Psoas muscle (tissue), 8 donors: ENCODE results near the gene LDAF1. TPM values are rescaled to one million over a fixed set of nuclear protein-coding genes. Genes with fewer than 3 reads are reported as not detected.

ENCODE experiments used
- ATAC-seq, 4 donors: fragments of 200-7000 bp; cut with Tn5 transposase; one replicate each; pipeline ENCODE4 v1.9.1; 2020; ENCODE audit warnings: moderate library complexity in 3 of 4, mild to moderate bottlenecking in 2 of 4
- DNase-seq, 2 donors: peaks; one replicate each; pipeline ENCODE4 v3.0.0-alpha.2; 2020
- H3K27ac ChIP-seq: fragments of 200-600 bp; one replicate; pipeline ENCODE4 v1.8.0; 2022
- H3K27me3 ChIP-seq, 3 donors: fragments of 200-600 bp in 1 of 3; one replicate each; pipeline versions ENCODE4 v1.6.1 to v1.8.0; 2013 to 2022; ENCODE audit warnings: low read length in 2 of 3, mild to moderate bottlenecking in 2 of 3, moderate library complexity in 1 of 3; ENCODE audit not compliant: insufficient read depth in 3 of 3
- H3K36me3 ChIP-seq, 2 donors: fragments of 200-600 bp in 1 of 2; one replicate each; pipeline versions ENCODE4 v1.6.1 to v1.8.0; 2013 to 2022; ENCODE audit warnings: low read depth in 1 of 2, mild to moderate bottlenecking in 1 of 2, moderate library complexity in 1 of 2; ENCODE audit not compliant: insufficient read depth in 1 of 2
- H3K4me1 ChIP-seq: fragments of 200-600 bp; one replicate; pipeline ENCODE4 v1.8.0; 2022
- H3K4me3 ChIP-seq: fragments of 200-600 bp; one replicate; pipeline ENCODE4 v1.8.0; 2022; ENCODE audit warnings: mild to moderate bottlenecking
- H3K9me3 ChIP-seq: fragments of 200-600 bp; one replicate; pipeline ENCODE4 v1.8.0; 2022
- CTCF ChIP-seq: fragments of 200-600 bp; IDR thresholded peaks from one replicate; pipeline ENCODE4 v1.8.0; 2022; ENCODE audit warnings: antibody characterized with exemption
- WGBS, 3 donors: extraction: QIAGEN DNeasy Blood & Tissue Kit; methylation state at CpG; one replicate each; pipeline versions ENCODE4 v1.1.6 to v1.1.7; 2013; 5-methylcytosine and 5-hydroxymethylcytosine counted together
- intact Hi-C, 2 donors: fragments of 100-400 bp; cut with DNase I; formaldehyde crosslinking; loops; one replicate each; pipeline versions ENCODE4 v1.11.0 to v1.14.2; 2022
- polyA plus RNA-seq, 3 donors: library from polyadenylated mRNA; stranded (reverse); fragments of 200-250 nt; gene quantifications; one replicate each; pipeline ENCODE4 v1.2.3, GENCODE V29; 2013
- total RNA-seq, 4 donors: library from RNA; stranded (reverse); fragmentation: NEBNext Ultra II Directional in 2 of 4; extraction: Animal tissue kit (Norgen Biotek cat#: 25700) in 2 of 4; gene quantifications; one replicate each; pipeline versions ENCODE4 v1.2.1 to v1.2.4, GENCODE V29; 2021 to 2023
- donor health status: healthy with polysubstance abuse.
- donor health status: DM: no; HTN: no; CAD: no; lungs with moderate emphysema.
- donor health status: Bipolar disorder and iron deficiency.
- donor health status: healthy.
- donor health status: DM: yes; HTN: yes; CAD: no.
- donor health status: DM: no; HTN: no; CAD: no.
- donor health status: DM: no; HTN: no; CAD: no.
- donor health status: DM: yes; HTN: yes; CAD: no.

LDAF1 gene
- total and polyA plus RNA-seq, 7 donors: 25.7 to 57.3 (median 39.2) TPM

GRCh38 chr16:21197112-21197511 is 38.6 kb downstream of the LDAF1 start:
- Histone ChIP-seq H3K27ac (no peak overlapping the region), H3K27me3 (no peaks in the 10 kb centered on the region), H3K9me3 (no peaks in the 10 kb centered on the region), H3K4me1 (no peaks in the 10 kb centered on the region), H3K36me3 (no peaks in the 10 kb centered on the region), H3K4me3 (no peak overlapping the region)
- no peak for TF ChIP-seq CTCF
- WGBS, 3 donors: 75 to 88% (median 84%) methylated on average over 1 of the region's 1 CpG
- intact Hi-C loops: no loop called here
- no peak for DNase-seq
- ATAC-seq: no peak

GRCh38 chr16:21197621-21198020 is 39.1 kb downstream of the LDAF1 start:
- Histone ChIP-seq H3K9me3 (no peaks in the 10 kb centered on the region), H3K27me3 (no peaks in the 10 kb centered on the region), H3K36me3 (no peaks in the 10 kb centered on the region), H3K4me1 (no peaks in the 10 kb centered on the region), H3K27ac (no peak overlapping the region), H3K4me3 (no peak overlapping the region)
- 78 to 95% (median 85%) methylated on average over 3 of the region's 3 CpGs for WGBS, 3 donors
- no peak for ATAC-seq
- no peak for TF ChIP-seq CTCF
- intact Hi-C loops: no loop called here
- no peak for DNase-seq

GRCh38 chr16:21199607-21200218 is 41.2 kb downstream of the LDAF1 start:
- no peaks in the 10 kb centered on the region for H3K36me3 ChIP-seq
- no peaks in the 10 kb centered on the region for H3K9me3 ChIP-seq
- ATAC-seq: no peak
- H3K4me1 ChIP-seq: no peaks in the 10 kb centered on the region
- H3K27ac ChIP-seq: no peak overlapping the region
- TF ChIP-seq CTCF: no peak
- H3K4me3 ChIP-seq: no peak overlapping the region
- intact Hi-C loops: no loop called here
- no peak for DNase-seq
- WGBS, 3 donors: 75 to 76% (median 75%) methylated on average over 5 of the region's 5 CpGs
- no peaks in the 10 kb centered on the region for H3K27me3 ChIP-seq

GRCh38 chr16:21203155-21203797 is 44.8 kb downstream of the LDAF1 start:
- Histone ChIP-seq H3K27ac (no peak overlapping the region), H3K4me3 (no peak overlapping the region), H3K4me1 (no peaks in the 10 kb centered on the region), H3K36me3 (no peaks in the 10 kb centered on the region), H3K9me3 (no peaks in the 10 kb centered on the region), H3K27me3 (no peaks in the 10 kb centered on the region)
- TF ChIP-seq CTCF: no peak
- WGBS, 3 donors: 58 to 70% (median 65%) methylated on average over 7 of the region's 7 CpGs
- DNase-seq (no peak), ATAC-seq (no peak)
- intact Hi-C loops: no loop called here

GRCh38 chr16:21205303-21205702 is 46.8 kb downstream of the LDAF1 start:
- no peak for TF ChIP-seq CTCF
- intact Hi-C loops: no loop called here

More at GRCh38 chr16:21205303-21205702, 46.8 kb downstream of the LDAF1 start:
- no peak overlapping the region for H3K4me3 ChIP-seq
- H3K36me3 ChIP-seq: no peaks in the 10 kb centered on the region
- peak in 2 of 4 donors; percentile 62 to 76 for ATAC-seq
- no peak overlapping the region for H3K27ac ChIP-seq
- no peaks in the 10 kb centered on the region for H3K9me3 ChIP-seq
- no peaks in the 10 kb centered on the region for H3K4me1 ChIP-seq
- no peaks in the 10 kb centered on the region for H3K27me3 ChIP-seq
- DNase-seq: no peak
